GM19455 (cell line): Measurements from ENCODE around the gene NTF4.

ENCODE experiments used
- ATAC-seq: cut with Tn5 transposase; IDR thresholded peaks from one replicate; pipeline ENCODE4 v1.9.1; 2021; ENCODE audit not compliant: unreplicated experiment

NTF4 gene, protein sequence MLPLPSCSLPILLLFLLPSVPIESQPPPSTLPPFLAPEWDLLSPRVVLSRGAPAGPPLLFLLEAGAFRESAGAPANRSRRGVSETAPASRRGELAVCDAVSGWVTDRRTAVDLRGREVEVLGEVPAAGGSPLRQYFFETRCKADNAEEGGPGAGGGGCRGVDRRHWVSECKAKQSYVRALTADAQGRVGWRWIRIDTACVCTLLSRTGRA

GRCh38 chr19:49064768-49065611, at the start of gene NTF4:
Gene NTF4, minus strand, starts transcription at chr19:49064818. Its CDS starts 2,821 bp downstream, at chr19:49061997.
- ATAC-seq: no peak

GRCh38 chr19:49113762-49114629, 49.4 kb upstream of the NTF4 start, which contains the start of gene LIN7B:
Gene LIN7B, plus strand, starts transcription at chr19:49114370. Its CDS starts 35 bp downstream, at chr19:49114405.
- ATAC-seq: peak; percentile 47

DNA sequence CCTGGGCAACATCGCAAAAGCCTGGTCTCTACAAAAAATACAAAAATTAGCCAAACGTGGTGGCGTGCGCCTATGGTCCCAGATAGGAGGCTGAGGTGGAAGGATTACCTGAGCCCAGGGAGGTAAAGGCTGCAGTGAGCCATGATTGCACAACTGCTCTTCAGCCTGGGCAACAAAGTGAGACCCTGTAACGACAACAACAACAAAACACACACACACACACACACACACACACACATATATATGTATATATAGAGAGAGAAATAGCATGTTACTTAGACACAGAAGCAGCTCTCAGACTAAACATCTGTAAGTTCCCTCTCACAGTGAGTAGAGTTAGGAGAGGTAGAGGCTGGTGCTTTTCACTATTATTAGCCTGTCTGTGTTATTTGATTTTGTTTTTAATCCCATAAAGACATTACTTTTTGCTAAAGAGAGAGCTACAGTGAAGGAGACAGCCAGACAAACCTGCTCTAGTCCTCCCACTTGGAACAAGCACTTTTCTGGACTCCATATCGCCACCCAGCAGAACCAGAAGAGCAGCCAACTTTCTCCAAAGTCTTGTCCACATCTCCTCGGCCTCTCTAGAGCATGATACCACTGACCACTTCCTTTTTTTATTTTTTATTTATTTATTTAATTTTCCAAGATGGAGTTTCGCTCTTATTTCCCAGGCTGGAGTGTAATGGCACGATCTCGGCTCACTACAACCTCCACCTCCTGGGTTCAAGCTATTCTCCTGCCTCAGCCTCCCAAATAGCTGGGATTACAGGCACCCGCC, 46.8 kb upstream of the NTF4 start:
- no peak for ATAC-seq

- ATAC-seq: no peak
These were observed 45.9 kb upstream of the NTF4 start for GRCh38 chr19:49110567-49110966.

- no peak for ATAC-seq
These were observed 45.1 kb upstream of the NTF4 start for GRCh38 chr19:49109569-49110233.

DNA sequence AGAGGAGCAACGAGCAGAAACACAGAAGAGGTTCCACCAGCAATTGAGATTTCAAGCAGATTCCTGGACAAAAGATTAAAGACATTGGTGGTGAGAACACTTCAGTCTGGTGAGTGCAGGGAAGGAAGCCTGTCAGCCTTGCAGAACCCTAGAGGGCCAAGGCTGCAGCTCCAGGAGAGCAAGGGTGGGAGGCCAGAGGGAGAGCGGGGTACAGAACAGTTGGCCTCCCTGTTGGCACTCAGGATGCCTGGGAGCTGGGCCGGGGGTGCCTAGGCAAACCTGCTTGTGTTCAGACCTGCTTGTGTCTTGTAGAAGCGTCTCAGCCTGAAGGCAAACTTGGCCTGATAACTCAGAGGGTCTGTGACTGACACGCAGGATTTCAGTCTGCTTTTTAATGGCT, 44.4 kb upstream of the NTF4 start:
- no peak for ATAC-seq

DNA sequence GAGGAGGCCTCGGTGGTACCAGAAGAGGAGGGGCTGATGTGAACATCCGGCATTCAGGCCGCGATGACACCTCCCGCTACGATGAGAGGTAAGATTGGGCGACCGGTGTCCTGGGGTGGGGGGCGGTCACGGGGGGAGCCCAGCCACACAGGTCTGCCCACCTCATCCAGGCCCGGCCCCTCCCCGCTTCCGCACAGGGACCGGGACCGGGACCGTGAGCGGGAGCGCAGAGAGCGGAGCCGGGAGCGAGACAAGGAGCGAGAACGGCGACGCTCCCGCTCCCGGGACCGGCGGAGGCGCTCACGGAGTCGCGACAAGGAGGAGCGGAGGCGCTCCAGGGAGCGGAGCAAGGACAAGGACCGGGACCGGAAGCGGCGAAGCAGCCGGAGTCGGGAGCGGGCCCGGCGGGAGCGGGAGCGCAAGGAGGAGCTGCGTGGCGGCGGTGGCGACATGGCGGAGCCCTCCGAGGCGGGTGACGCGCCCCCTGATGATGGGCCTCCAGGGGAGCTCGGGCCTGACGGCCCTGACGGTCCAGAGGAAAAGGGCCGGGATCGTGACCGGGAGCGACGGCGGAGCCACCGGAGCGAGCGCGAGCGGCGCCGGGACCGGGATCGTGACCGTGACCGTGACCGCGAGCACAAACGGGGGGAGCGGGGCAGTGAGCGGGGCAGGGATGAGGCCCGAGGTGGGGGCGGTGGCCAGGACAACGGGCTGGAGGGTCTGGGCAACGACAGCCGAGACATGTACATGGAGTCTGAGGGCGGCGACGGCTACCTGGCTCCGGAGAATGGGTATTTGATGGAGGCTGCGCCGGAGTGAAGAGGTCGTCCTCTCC, 43.2 kb upstream of the NTF4 start:
- no peak for ATAC-seq

GRCh38 chr19:49106648-49107135, 42.1 kb upstream of the NTF4 start:
- no peak for ATAC-seq

DNA sequence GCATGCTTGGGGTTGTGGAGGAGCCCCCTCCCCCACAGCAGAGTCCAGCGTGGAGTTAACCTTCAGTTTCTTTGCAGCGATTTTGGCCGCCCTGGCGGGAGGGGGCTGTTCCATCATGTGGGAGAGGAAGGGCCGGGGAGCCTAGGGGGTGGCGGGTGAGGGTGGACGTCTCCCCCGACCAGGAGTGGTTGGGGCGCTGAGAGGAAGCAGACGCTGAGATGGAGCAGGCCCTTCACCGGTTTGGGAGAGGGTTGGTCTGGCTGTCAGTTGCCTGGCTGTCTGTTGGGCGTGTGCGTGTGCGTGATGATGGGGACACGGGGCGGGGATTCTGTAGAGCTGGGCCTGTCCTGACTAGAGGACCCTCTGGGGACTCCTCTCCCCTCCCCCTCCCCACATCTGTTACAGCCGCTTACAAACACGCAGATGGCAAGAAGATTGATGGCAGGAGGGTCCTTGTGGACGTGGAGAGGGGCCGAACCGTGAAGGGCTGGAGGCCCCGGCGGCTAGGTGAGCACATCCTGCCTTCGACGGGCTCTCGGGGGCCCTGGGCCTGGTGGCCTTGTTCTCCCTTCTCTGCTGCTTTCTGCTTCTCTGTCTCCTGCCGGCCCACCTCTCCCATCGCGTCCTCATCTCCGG, 39.7 kb upstream of the NTF4 start:
- ATAC-seq: no peak

- no peak for ATAC-seq
These were observed 38.9 kb upstream of the NTF4 start for GRCh38 chr19:49103331-49104085.

DNA sequence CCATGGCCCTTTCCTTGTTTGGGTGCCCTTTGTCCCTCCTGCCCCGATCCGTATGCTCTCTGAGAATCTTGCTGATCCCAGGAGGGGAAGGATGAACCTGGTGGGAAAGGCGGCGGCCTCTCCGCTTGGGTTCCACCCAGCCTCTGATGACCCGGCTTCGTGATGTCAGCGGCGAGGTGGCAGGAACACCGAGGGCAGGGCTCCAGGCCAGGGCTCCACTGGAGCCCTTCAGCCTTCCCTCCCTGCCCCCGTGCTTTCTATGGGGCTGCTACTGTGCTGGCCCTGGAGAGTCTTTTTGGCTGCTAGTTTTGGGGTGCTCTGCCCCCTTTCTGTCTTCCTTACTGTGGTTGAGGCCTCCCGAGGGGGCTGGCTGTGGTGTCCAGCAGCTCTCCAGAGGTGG, 37.7 kb upstream of the NTF4 start:
- no peak for ATAC-seq

- no peak for ATAC-seq
These were observed 36.5 kb upstream of the NTF4 start for GRCh38 chr19:49101160-49101559.

- no peak for ATAC-seq
These were observed 34.2 kb upstream of the NTF4 start for GRCh38 chr19:49098795-49099194.

- ATAC-seq: no peak
These were observed 33.1 kb upstream of the NTF4 start for GRCh38 chr19:49097453-49098288.

GRCh38 chr19:49094505-49095482, 30.2 kb upstream of the NTF4 start:
- no peak for ATAC-seq

DNA sequence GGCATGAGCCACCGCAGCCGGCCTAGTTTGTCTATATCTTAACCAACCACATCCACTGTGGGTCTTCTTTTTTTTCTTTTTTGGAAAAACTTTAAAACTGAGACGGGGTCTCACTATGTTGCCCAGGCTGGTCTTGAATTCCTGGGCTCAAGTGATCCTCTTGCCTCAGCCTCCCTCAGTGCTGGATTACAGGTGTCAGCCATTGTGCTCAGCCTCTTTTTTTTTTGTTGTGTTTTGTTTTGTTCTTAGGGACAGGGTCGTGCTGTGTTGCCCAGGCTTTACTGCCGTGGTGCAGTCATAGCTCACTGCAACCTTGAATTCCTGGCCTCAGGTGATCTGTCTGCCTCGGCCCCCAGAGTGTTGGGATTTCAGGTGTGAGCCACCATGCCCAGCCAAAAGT, 28.1 kb upstream of the NTF4 start:
- ATAC-seq: no peak
